Endodermal cell (in vitro differentiated cells): ENCODE data around the gene ADARB1. TPM values are rescaled to one million over a fixed set of nuclear protein-coding genes. Genes with fewer than 3 reads are reported as not detected.
A peak's percentile ranks its signal among the peaks of the same experiment; 100 is the strongest.

Source experiments
- DNase-seq: peaks from one replicate; pipeline ENCODE4 v3.0.0-alpha.2; 2017
- H3K27ac ChIP-seq: 2 replicates; pipeline ENCODE4 v1.5.1; 2013; ENCODE audit warnings: mild to moderate bottlenecking, low read depth, low read length, moderate library complexity
- H3K27me3 ChIP-seq: 2 replicates; pipeline ENCODE4 v1.6.1; 2013; ENCODE audit warnings: mild to moderate bottlenecking, low read length, moderate library complexity; ENCODE audit not compliant: insufficient read depth, control insufficient read depth, poor library complexity, severe bottlenecking
- H3K36me3 ChIP-seq: 2 replicates; pipeline ENCODE4 v1.7.0; 2013; ENCODE audit warnings: mild to moderate bottlenecking, low read length, moderate library complexity; ENCODE audit not compliant: control insufficient read depth, insufficient read depth
- H3K4me1 ChIP-seq: one replicate; pipeline ENCODE4 v1.7.0; 2013; ENCODE audit warnings: low read length; ENCODE audit not compliant: control insufficient read depth, insufficient read depth
- H3K4me3 ChIP-seq: 2 replicates; pipeline ENCODE4 v1.5.1; 2013; ENCODE audit warnings: mild to moderate bottlenecking, low read length, moderate library complexity
- H3K9ac ChIP-seq: 2 replicates; pipeline ENCODE4 v1.6.1; 2013; ENCODE audit warnings: mild to moderate bottlenecking, low read length, moderate library complexity; ENCODE audit not compliant: poor library complexity, severe bottlenecking; ENCODE audit errors: extremely low read depth
- H3K9me3 ChIP-seq: 2 replicates; pipeline ENCODE4 v1.6.1; 2013; ENCODE audit warnings: mild to moderate bottlenecking, low read length, moderate library complexity; ENCODE audit not compliant: control insufficient read depth
- H3K27ac Mint-ChIP-seq: 2 replicates; pipeline ENCODE4 v1.8.0; 2020; ENCODE audit warnings: mixed read lengths
- H3K27me3 Mint-ChIP-seq: 2 replicates; pipeline ENCODE4 v1.8.0; 2021; ENCODE audit warnings: mild to moderate bottlenecking, mixed read lengths; ENCODE audit not compliant: insufficient read depth
- H3K36me3 Mint-ChIP-seq: 2 replicates; pipeline ENCODE4 v1.8.0; 2020; ENCODE audit warnings: low read depth, mixed read lengths
- H3K4me1 Mint-ChIP-seq: 2 replicates; pipeline ENCODE4 v1.8.0; 2020; ENCODE audit warnings: mixed read lengths
- H3K4me3 Mint-ChIP-seq: 2 replicates; pipeline ENCODE4 v1.8.0; 2020; ENCODE audit warnings: mild to moderate bottlenecking, moderate library complexity, mixed read lengths
- H3K9me3 Mint-ChIP-seq: 2 replicates; pipeline ENCODE4 v1.8.0; 2020; ENCODE audit warnings: mild to moderate bottlenecking, mixed read lengths
- CTCF ChIP-seq: fragments of 200-600 bp; sonication (generic); conservative IDR thresholded peaks from 2 replicates; pipeline ENCODE4 v1.5.0; 2021; ENCODE audit warnings: antibody characterized with exemption, mild to moderate bottlenecking
- WGBS, 2 experiments: methylation state at CpG; one replicate each; pipeline versions ENCODE4 v1.1.5 to v1.1.7; 2013; ENCODE audit warnings: missing lambda C conversion rate in 2 of 2, mixed read lengths in 1 of 2; ENCODE audit not compliant: insufficient coverage in 1 of 2, insufficient read length in 1 of 2; 5-methylcytosine and 5-hydroxymethylcytosine counted together
- total RNA-seq, 2 donors: library from RNA; stranded (reverse); fragmentation: NEBNext Ultra II Directional in 1 of 2; extraction: Animal tissue kit (Norgen Biotek cat#: 25700) in 1 of 2; gene quantifications; 2 replicates in 1 of 2; 3 replicates in 1 of 2; pipeline ENCODE4 v1.2.1, GENCODE V29; 2021

Gene ADARB1
- total RNA-seq, 2 donors from 2014 or later, result 11.5 to 20.1 TPM

GRCh38 chr21:45082736-45083135 lies 8.4 kb downstream of the ADARB1 start:
- Mint-ChIP-seq H3K4me1 (no peaks in the 10 kb centered on the region), H3K4me3 (no peak overlapping the region), H3K36me3 (no peaks in the 10 kb centered on the region), H3K27ac (no peak overlapping the region), H3K27me3 (no peaks in the 10 kb centered on the region), H3K9me3 (no peaks in the 10 kb centered on the region)
- no peak overlapping the region for H3K9ac ChIP-seq
- TF ChIP-seq CTCF, result no peak
- no peak overlapping the region for H3K27ac ChIP-seq
- no peak overlapping the region for H3K4me3 ChIP-seq
- H3K4me1 ChIP-seq, result no peaks in the 10 kb centered on the region
- peak; percentile 28 for DNase-seq
- H3K36me3 ChIP-seq, result no peaks in the 10 kb centered on the region
- no peaks in the 10 kb centered on the region for H3K9me3 ChIP-seq
- H3K27me3 ChIP-seq, result no peaks in the 10 kb centered on the region
- 87 to 95% methylated on average over 4 of the region's 4 CpGs for WGBS, 2 experiments

- no peak overlapping the region for H3K9ac ChIP-seq
- no peak overlapping the region for H3K4me3 ChIP-seq
- no peak for TF ChIP-seq CTCF
- Mint-ChIP-seq H3K27me3 (no peaks in the 10 kb centered on the region), H3K27ac (no peak overlapping the region), H3K36me3 (no peaks in the 10 kb centered on the region), H3K9me3 (no peaks in the 10 kb centered on the region), H3K4me1 (no peaks in the 10 kb centered on the region), H3K4me3 (no peak overlapping the region)
- WGBS, 2 experiments, result 90 to 93% methylated on average over 2 to 7 of the region's 7 CpGs
- DNase-seq, result no peak
- H3K36me3 ChIP-seq, result no peaks in the 10 kb centered on the region
- no peak overlapping the region for H3K27ac ChIP-seq
- H3K27me3 ChIP-seq, result no peaks in the 10 kb centered on the region
- no peaks in the 10 kb centered on the region for H3K4me1 ChIP-seq
- no peaks in the 10 kb centered on the region for H3K9me3 ChIP-seq
These were observed 9.7 kb downstream of the ADARB1 start for GRCh38 chr21:45084121-45084520.

- Mint-ChIP-seq H3K4me3 (no peak overlapping the region), H3K36me3 (no peaks in the 10 kb centered on the region), H3K27ac (no peak overlapping the region), H3K9me3 (no peaks in the 10 kb centered on the region), H3K4me1 (no peaks in the 10 kb centered on the region), H3K27me3 (no peaks in the 10 kb centered on the region)
- Histone ChIP-seq H3K36me3 (no peaks in the 10 kb centered on the region), H3K9me3 (no peaks in the 10 kb centered on the region), H3K27ac (no peak overlapping the region), H3K4me3 (no peak overlapping the region), H3K4me1 (no peaks in the 10 kb centered on the region), H3K9ac (no peak overlapping the region), H3K27me3 (no peaks in the 10 kb centered on the region)
- no peak for DNase-seq
- WGBS, 2 experiments, result 90 to 97% methylated on average over 11 to 13 of the region's 13 CpGs
- no peak for TF ChIP-seq CTCF
These were observed 10.6 kb downstream of the ADARB1 start for GRCh38 chr21:45084881-45085536.
